GM21423 (cell line): ENCODE data around the gene PPP3CA.
"Not testable (repeated sequence)": the region's sequence is repeated elsewhere in the genome, so short reads cannot be mapped to it uniquely, and the experiment has no call there.

Experiments used
- ATAC-seq: cut with Tn5 transposase; IDR thresholded peaks from one replicate; pipeline ENCODE4 v1.9.1; 2021; ENCODE audit warnings: mild to moderate bottlenecking, moderate library complexity; ENCODE audit not compliant: unreplicated experiment

Gene PPP3CA

DNA sequence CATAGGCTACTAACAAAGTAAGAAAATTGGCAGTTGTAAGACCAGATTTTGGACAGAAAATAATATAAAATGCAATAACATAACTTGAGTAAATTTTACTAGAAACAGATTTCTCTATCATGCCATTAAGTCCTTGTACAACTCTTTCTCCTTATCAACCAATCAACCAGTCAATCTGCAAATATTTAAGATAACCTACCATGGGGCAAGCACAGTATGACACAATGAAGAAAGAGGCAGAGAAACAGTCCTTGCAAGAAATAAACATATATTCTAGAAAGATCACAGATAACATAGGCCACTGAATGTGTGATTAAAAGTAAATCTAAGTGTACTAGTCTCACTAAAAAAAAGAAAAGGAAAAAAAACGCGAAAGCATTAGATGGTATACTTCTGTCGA is 194.8 kb downstream of the PPP3CA start:
- no peak for ATAC-seq

DNA sequence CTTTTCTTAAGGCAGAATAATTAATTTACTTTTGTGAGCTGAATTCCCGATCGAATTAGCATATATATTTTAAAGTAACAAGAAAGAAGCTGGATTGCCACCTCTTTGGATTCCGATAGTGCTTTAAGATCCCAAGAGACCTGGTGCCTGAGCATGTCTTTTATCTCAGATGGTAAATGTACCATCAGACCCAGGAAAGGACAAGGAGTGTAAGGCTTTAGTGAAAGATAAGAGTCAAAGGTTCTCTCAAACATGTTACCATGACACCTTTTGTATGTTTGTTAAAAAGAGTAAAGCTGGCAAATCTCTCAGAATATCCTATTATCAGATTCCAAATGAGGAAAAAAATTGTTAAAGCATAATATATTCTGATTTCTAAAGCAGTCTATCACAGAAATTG is 198.8 kb downstream of the PPP3CA start:
- ATAC-seq: no peak

DNA sequence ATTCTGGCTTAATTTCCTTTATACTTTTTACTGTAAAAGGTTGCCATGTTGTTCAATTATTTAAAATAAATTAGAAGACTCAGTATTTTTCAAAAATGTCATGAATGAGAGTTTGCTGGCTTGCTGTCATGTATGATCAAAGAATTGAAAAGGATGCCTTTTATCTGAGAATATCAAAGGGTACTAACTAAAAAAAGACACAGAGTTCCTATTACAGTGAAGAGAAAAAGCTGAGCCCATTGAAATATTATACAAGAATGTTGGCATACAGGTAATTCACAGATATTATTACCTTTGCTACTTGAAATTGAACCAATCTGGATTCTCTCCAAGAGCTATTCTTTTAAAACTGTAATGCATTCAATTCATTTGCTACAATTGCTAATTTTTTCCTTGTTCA is 200.0 kb downstream of the PPP3CA start:
- ATAC-seq: no peak

DNA sequence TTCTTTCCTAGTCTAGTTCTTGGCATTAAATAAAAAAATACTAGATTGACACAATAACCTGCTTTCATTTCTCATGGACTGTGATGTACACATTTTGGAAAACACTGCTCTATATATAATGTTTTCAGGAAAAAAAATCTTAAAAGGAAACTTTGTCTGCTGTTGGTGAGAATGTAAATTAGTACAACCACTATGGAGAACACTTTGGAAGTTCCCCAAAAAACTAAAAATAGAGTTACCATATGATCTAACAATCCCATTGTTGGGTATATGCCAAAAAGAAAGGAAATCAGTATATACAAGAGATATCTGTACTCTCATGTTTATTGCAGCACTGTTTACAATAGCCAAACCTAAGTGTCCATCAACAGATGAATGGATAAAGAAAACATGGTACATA is 202.3 kb downstream of the PPP3CA start:
- ATAC-seq: no peak

DNA sequence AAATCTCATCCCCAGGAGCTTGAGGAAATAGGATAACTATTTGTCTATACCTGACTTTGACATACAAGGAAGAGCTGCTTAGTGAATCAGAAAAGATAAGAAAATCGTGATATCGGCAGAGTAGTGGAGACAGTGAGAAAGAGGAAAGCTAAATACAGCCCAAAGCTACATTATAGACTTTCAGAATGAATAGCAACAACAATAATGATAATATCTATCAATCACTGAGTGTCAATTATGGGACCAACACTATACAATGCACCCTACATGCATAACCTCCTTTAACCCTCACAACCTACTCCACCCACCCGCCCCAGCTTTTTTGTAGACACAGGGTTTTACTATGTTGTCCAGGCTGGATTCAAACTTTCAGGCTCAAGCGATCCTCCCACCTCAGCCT is 205.1 kb downstream of the PPP3CA start:
- ATAC-seq: no peak

DNA sequence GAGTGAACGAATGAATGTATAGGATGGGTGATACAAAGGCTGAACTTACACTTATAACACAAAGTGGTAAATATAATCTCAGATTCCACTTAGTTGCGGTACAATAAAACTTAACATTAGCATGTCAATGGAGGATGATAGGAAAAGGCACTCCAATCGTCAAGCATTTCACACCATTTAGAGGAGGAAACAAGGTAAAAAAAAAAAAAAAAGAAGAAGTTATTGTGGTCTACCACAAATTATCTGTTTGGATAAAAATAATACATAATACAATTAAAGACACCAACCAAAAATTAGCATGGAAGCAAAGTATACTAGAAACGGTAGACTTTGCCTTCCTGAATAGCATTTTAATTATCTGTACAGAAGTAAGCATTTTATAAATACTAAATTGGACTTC is 205.5 kb downstream of the PPP3CA start:
- no peak for ATAC-seq

DNA sequence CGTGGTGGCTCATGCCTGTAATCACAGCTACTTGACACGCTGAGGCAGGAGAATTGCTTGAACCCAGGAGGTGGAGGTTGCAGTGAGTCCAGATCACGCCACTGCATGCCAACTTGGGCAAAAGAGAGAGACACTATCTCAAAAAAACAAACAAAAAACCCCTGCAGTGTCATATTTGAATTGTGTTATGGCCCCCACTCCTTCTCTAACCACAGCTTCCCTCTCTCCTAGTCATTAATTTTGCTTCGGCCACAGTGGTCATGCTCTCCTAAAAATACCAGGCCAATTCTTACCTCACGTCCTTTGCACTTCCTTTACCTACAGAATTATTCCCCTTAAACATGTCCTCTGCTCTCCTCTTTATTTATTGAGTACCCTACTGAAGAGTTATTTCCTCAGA is 206.1 kb downstream of the PPP3CA start:
- no peak for ATAC-seq

DNA sequence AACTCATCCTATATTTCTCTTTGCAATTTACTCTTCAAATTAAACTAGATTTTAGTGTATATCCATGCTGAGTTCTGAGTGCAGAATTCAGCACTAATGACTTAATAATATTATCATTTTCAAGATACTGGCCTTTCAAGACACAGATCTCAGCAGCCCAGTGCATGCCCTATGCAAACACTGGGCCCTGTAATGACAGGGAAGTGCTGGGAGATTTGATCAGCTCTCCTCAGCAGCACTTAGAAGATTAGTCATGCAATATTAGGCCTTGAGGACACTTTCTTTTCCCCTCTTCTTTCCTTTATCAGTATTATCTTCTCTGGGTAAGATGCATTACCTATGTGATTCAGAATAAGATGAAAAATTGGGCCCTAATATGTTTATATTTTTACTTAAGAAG is 207.1 kb downstream of the PPP3CA start:
- ATAC-seq: no peak

DNA sequence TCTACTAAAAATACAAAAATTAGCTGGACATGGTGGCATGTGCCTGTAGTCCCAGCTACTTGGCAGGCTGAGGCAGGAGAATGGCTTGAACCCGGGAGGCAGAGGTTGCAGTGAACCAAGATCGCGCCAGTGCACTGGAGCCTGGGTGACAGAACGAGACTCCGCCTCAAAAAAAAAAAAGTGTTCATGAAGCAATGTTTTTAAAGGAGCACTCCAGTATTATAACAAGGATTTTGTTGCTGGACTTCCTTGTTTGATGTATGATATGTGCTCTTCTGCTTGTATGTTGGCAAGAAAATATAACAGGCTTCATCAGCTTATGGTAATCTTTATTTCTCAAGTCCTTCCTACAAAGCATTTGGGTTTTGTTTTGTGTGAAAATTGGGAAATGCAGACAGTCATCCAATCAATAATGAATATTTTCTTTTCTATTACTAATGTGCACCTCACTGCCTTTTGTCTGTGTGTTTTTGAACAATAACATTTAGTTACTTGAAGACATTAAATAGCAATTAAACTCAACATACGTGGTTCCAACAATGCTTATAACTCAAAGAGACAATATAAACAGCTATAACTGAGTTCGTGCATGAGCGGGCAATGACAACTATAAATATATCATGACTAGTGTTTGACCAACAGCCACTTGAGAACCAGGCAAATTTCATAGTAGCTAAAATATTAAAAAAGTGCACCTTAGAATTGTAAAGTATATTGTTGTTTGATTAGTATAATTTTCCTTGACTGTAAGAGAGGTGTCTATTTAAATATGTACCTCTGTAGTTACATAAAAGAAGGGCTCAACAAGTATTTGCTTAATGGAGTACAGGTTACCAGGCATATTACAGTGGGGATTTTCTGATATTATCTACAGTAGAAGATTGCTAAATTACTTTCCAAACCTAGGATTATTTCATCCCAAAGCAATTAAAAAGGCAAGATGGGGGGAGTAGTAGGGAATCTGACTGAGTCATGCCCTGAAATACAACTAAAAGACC is 210.7 kb downstream of the PPP3CA start:
- no peak for ATAC-seq

DNA sequence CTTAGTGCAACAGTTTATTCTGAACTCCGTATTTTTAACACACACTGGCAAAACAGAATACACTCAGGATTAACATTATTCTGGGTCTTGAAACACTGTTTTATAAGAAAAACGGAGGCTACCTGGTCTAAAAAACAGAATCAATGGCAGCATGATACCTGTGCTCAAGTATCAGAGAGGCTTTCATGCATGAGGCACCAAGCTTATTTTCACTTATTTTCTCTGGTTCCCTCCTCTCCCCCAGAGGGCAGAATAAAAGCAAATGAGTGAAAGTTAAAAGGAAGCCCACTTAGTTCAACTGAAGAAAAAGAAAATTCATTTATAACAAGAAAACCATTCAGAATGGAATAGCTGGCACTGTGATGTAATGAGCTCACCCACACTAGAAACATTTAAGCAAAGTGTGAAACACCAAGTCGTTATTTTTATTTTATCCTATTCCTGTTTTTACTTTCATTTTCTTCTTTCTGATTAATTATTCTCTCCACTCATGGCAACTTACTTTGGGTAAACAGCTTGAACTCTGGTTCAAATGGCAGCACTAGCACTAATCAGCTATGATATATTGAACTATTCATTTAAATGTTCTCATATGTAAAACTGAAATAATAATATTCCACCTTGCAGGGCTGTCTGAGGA is 211.8 kb downstream of the PPP3CA start:
- peak; percentile 78 for ATAC-seq

DNA sequence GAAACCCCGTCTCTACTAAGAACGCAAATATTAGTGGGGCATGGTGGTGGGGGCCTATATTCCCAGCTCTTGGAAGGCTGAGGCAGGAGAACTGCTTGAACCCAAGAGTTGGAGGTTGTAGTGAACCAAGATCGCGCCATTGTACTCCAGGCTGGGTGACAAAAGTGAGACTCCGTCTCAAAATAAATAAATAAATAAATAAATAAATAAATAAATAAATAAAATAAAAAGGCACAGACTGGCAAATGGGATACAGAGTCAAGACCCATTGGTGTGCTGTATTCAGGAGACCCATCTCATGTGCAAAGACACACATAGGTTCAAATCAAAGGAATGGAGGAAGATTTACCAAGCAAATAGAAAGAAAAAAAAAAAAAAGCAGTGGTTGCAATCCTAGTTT is 216.3 kb downstream of the PPP3CA start:
- not testable (repeated sequence) for ATAC-seq

DNA sequence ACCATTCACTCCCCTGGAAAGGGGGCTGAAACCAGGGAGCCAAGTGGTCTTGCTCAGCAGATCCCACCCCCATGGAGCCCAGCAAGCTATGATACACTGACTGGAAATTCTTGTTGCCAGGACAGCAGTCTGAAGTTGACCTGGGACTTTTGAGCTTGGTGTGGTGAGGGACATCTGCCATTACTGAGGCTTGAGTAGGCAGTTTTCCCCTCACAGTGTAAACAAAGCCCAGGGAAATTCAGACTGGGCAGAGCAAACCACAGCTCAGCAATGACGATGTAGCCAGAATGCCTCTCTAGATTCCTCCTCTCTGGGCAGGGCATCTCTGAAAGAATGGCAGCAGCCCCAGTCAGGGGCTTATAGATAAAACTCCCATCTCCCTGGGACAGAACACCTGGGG is 218.4 kb downstream of the PPP3CA start:
- not testable (repeated sequence) for ATAC-seq

DNA sequence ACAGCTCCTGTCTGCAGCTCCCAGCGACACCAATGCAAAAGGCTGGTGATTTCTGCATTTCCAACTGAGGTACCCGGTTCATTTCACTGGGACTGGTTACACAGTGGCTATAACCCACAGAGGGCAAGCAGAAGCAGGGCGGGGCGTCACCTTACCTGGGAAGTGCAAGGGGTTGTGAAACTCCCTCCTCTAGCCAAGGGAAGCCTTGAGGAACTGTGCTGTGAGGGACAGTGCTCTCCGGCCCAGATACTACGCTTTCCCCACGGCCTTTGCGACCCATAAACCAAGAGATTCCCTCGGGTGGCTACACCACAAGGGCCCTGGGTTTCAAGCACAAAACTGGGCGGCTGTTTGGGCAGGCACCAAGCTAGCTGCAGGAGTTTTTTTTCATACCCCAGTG is 218.9 kb downstream of the PPP3CA start:
- ATAC-seq: no peak

DNA sequence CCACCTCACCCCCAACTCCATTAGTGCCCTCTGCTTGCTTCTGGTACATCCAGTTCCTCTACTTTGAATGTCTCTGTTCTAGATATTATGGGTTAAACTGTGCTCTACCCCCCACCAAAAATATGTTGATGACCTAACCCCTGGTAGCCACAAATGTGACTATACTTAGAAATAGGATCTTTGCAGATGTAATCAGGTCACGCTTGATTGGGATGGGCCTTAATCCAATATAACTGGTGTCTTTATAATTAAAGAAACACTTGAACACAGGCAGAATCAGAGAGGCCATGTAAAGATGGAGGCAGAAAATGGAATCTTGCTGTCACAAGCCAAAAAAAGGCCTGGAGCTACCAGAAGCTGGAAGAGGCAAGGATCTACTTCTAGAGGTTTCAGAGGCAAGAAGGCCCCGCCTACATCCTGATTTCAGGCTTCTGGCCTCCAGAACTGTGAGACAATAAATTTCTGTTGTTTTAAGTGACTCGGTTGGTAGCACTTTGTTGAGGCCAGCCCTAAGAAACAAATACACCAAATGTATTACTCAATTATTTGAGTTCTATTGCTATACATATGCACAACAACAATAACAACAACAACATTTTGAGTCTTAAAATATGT is 220.0 kb downstream of the PPP3CA start:
- no peak for ATAC-seq

DNA sequence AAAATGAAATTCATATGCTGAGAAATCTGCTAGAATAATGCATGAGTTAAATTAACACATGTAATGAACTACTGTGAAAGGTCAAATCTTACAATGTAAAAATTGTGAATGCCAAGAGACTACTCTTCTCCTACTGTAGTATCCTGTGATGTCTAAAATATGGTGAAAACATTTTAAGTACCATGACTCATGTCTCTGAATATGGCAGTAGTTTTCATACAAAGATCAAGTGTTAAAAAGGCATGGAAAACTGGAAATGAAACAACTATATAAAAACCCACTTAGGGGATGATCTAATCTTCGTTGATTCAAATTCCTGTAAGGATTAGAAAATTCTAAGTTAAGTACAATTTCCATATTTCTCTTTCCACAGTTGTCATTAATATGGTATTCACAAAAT is 221.3 kb downstream of the PPP3CA start:
- no peak for ATAC-seq

DNA sequence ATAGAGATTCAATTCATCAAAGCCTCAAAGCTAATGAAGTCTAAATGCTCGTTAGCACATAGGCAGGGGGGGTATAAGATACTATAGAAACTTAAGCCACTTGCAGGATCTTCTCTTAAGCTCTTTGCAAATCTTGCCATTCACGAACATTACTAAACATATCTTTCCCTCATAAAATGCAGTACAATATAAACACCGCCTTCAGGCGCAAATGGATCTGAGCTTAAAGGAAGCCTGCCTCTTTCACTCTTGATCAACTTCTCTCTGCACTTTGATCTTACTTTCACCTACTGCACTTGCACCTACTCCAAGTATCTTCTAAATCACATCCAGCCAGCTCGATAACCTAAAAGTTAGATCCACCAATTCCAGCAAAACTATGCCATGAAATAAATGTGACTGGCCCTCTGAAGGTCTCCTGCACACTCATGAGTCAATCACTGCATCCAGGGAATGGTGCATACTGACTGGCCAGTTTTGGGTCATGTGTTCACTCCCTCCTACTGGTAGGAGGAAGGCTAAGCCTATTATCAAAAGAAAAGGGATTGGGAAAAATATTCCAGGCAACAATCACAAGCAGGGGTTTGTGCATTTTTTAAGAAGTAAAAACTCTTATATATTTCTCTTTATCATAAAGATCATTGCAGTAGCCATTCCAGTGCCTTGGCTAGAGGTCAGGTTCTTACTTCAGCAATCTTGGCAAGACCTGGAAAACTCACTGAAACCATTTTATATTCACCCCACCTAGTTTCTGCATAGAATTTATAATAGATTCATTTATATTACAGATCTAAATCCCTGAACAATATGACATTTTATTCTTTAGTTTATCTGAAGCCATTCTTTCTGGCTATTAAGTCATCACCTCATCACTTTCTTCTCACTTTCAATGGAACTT is 222.0 kb downstream of the PPP3CA start:
- no peak for ATAC-seq

DNA sequence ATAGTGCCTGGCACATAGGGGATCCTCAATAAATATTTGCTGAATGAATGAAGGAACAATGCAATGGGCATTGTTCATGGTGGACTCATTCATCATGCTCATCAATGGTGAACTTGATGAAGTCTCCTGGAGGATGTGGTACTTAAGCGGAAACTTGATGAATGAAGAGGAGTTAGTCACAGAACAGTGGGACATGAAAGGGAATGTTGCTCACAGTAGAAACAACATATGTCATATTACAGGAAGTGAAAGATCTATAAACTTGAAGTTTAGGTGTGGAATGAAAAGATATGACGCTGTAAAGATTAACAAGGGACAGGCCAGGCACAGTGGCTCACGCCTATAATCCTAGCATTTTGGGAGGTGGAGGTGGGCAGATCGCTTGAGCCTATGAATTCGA is 224.1 kb downstream of the PPP3CA start:
- no peak for ATAC-seq

DNA sequence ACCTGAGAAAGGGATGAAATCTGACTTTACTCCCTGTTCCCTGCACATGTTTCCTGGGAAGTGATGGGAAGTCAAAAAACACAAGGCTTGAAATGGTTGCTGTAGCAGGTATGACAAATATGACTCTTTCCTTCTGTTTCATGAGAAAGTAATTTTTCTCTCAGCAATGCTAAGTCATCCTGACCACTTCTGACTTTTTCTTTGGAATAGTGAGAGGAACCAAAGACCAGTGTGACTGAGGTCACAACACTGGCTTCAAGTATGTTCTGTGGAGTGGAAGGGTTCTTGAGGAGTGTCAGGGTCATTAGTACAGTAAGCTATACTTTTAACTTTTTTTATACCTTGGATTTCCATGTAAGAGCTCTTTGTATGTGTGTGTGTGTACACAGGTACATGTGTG is 225.3 kb downstream of the PPP3CA start:
- no peak for ATAC-seq

DNA sequence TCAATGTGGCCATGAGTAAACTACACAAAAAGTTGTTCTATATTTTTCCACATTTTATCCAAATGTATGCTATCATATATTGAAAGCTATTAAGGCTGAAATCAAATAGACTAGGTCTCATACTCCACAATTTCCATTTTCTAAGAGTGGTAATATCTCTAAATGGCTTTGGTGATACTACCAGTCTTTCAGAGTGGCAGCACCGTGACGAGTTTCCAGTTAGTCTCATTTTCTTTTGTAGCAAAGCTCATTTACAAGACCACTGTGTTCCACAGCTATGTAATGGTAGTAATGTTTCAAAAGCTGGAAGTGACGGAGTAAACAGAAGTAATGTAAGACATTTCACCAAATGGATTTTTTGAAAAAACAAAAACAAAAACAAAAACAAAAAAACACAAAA is 228.2 kb downstream of the PPP3CA start:
- ATAC-seq: no peak

DNA sequence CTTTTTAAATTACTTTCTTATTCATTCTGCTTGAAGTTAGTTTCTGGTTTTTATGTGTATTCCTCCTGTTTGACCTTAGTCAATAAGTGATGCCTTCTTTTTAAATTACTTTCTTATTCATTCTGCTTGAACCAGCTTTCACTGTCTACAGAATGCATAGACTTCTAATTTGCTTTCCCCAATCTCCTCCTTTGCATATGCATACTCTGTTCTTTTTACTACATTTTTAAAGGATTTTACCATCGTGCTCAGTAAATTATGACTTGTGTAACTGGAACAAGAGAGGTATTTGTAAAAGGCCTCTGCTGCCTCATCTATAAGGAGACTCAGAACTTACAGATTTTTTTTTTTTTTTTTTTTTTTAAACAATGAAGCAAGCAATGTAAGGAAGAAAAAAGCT is 228.7 kb downstream of the PPP3CA start:
- ATAC-seq: no peak

DNA sequence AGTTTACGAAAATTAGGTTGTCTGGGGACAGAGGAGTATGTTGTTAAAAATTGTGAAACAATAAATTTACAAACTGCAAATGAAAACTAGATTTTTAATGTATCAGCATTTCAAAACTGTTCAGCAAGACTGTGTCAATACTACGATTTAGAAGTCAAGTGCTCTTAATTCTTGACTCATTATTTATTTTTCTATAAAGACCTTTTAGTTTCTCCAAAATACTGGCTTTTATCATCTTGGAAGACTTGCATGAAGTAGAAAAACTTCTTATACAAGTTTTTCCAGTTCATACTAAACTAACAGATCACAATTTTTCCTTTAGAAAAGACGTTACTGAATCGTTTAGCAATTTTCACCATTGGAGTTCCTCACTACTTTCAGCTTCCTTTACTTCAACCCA is 231.4 kb downstream of the PPP3CA start:
- ATAC-seq: no peak
